ENCODE measurements around the gene CD52. TPM values are rescaled to one million over a fixed set of nuclear protein-coding genes. Genes with fewer than 3 reads are reported as not detected.

The CD52 gene
- total and polyA plus RNA-seq, 2 of the 13 experiments (the other 11 are each of a cell fraction or from before 2014, with no cell fraction given), result 0.32 TPM; not detected in 1

- no peaks in the 10 kb centered on the region for H4K20me1 ChIP-seq (ENCODE audit: insufficient read depth, low read length)
- no peak overlapping the region for H3K9ac ChIP-seq (ENCODE audit: insufficient read depth, low read depth, low read length)
- intact Hi-C loops (cut with micrococcal nuclease; ENCODE audit: unreplicated experiment), result no loop called here
- no peak overlapping the region for H3K4me2 ChIP-seq (ENCODE audit: low read depth, low read length)
- no peak overlapping the region for H3K4me3 ChIP-seq (replicated peaks in 1 of 3; ENCODE audit: insufficient read depth in 1 of 3, low read depth in 2 of 3, low read length in 3 of 3)
- ChIA-PET POLR2A (interaction anchor here (3.4 kb wide), 1 partner anchor 11 kb away, joined by 20 read pairs; no protein-coding TSS in a partner anchor), CTCF (ENCODE audit: low intra/inter-chr PET ratio, low total read pairs) (no interaction called here)
- H3K4me1 ChIP-seq (ENCODE audit: insufficient read depth, low read length), result peaks cover 23% of the 10 kb centered on the region
- no peaks in the 10 kb centered on the region for H3K36me3 ChIP-seq (replicated peaks in 1 of 2; ENCODE audit: control insufficient read depth in 1 of 2, insufficient read depth in 2 of 2, low read length in 2 of 2)
- no peaks in the 10 kb centered on the region for H3K79me2 ChIP-seq (ENCODE audit: insufficient read depth, low read length)
- FAIRE-seq (no peak), ATAC-seq (no peak), DNase-seq (ENCODE audit: low spot score) (no peak)
- BruUV-seq (replicated peaks), result no TSS peak
- TF ChIP-seq ZMAT5 (CRISPR knock-in tag; IDR thresholded peaks at IDR 0.05; ENCODE audit: borderline replicate concordance, low read depth) (no peak), ZNF446 (CRISPR knock-in tag; IDR thresholded peaks at IDR 0.05) (no peak), LCORL (IDR thresholded peaks at IDR 0.05) (no peak), LCORL (CRISPR knock-in tag; IDR thresholded peaks at IDR 0.05) (no peak), TAF15 (IDR thresholded peaks at IDR 0.05; ENCODE audit: low read depth, low read length, poor library complexity, severe bottlenecking) (no peak), HMG20B (CRISPR knock-in tag; conservative IDR thresholded peaks at IDR 0.05) (no peak), GMEB2 (CRISPR knock-in tag; IDR thresholded peaks at IDR 0.05; ENCODE audit: low read depth) (no peak), HNF4A (CRISPR knock-in tag; IDR thresholded peaks at IDR 0.05) (no peak), ZNF484 (CRISPR knock-in tag; IDR thresholded peaks at IDR 0.05; ENCODE audit: borderline replicate concordance, low read depth) (no peak), ZNF652 (CRISPR knock-in tag; IDR thresholded peaks at IDR 0.05; ENCODE audit: borderline replicate concordance, low read depth) (no peak), ZNF317 (CRISPR knock-in tag; IDR thresholded peaks at IDR 0.05) (no peak), ESRRA (CRISPR knock-in tag; IDR thresholded peaks at IDR 0.05; ENCODE audit: low read depth) (no peak), FOXP1 (IDR thresholded peaks at IDR 0.05) (no peak), FOXP1 (CRISPR knock-in tag; IDR thresholded peaks at IDR 0.05) (no peak), ZNF235 (CRISPR knock-in tag; IDR thresholded peaks at IDR 0.05; ENCODE audit: borderline replicate concordance) (no peak)
- no peak overlapping the region for H2AFZ ChIP-seq (ENCODE audit: low read length)
- H3K9me3 ChIP-seq (ENCODE audit: low read length), result no peaks in the 10 kb centered on the region
- no peak overlapping the region for H3K27ac ChIP-seq (ENCODE audit: extremely low read length, insufficient read depth, low read length)
- H3K27me3 ChIP-seq (ENCODE audit: control insufficient read depth in 1 of 2, insufficient read depth in 2 of 2, low read length in 2 of 2), result no peaks in the 10 kb centered on the region
- in situ Hi-C loops (cut with HindIII; ENCODE audit: extremely low pct_ligation_motif_present, low pct_unique_long_range_greater_than_20kb), result no loop called here
- 100% methylated on average over 1 of the region's 1 CpG for WGBS (ENCODE audit: low lambda C conversion rate)
Observed at GRCh38 chr1:26338670-26339069, 20.9 kb downstream of the CD52 start.

All from HepG2 (cell line).